ENCODE results near the gene PRAMEF14.
"Not testable (repeated sequence)": the region's sequence is repeated elsewhere in the genome, so short reads cannot be mapped to it uniquely, and the experiment has no call there.

Gene PRAMEF14, protein sequence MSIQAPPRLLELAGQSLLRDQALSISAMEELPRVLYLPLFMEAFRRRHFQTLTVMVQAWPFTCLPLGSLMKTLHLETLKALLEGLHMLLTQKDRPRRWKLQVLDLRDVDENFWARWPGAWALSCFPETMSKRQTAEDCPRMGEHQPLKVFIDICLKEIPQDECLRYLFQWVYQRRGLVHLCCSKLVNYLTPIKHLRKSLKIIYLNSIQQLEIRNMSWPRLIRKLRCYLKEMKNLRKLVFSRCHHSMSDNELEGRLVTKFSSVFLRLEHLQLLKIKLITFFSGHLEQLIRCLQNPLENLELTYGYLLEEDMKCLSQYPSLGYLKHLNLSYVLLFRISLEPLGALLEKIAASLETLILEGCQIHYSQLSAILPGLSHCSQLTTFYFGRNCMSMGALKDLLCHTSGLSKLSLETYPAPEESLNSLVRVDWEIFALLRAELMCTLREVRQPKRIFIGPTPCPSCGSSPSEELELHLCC

DNA sequence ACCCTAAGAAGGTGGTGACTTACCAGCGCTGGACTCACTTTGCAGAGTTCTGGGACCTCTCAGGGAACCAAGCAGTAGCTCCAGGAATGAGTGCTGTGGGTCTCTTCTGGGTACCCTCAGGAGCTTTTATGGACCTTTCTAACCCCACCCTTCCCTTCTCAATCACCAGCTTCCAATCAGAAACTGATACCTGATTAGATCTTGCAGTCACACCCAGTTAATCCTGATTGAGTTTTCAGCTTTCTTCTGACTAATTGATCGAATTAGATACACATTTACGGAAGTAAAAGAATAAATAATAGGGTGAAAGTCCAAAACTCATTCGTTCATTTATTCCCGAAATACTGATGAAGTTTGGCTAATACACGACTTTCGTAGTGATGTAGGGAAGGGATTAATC, at the start of gene PRAMEF14:
Gene PRAMEF14, minus strand, starts transcription at position 101 of the 400 bp plus-strand sequence. CDS start 1,820 bp downstream, outside the sequence.
- DNase-seq = not testable (repeated sequence)

DNA sequence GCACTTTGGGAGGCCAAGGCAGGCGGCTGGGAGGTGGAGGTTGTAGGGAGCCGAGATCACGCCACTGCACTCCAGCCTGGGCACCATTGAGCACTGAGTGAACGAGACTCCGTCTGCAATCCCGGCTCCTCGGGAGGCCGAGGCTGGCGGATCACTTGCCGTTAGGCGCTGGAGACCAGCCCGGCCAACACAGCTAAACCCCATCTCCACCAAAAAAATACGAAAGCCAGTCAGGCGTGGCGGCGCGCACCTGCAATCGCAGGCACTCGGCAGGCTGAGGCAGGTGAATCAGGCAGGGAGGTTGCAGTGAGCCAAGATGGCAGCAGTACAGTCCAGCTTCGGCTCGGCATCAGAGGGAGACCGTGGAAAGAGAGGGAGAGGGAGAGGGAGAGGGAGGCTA, 48.4 kb upstream of the PRAMEF14 start:
- DNase-seq = not testable (repeated sequence)

DNA sequence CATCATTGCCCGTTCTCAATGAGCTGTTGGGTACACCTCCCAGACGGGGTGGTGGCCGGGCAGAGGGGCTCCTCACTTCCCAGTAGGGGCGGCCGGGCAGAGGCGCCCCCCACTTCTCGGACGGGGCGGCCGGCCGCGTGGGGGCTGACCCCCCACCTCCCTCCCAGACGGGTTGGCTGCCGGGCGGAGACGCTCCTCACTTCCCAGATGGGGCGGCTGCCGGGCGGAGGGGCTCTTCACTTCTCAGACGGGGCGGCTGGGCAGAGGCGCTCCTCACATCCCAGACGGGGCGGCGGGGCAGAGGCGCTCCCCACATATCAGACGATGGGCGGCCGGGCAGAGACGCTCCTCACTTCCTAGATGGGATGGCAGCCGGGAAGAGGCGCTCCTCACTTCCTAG, 47.8 kb upstream of the PRAMEF14 start:
- DNase-seq = not testable (repeated sequence)

DNA sequence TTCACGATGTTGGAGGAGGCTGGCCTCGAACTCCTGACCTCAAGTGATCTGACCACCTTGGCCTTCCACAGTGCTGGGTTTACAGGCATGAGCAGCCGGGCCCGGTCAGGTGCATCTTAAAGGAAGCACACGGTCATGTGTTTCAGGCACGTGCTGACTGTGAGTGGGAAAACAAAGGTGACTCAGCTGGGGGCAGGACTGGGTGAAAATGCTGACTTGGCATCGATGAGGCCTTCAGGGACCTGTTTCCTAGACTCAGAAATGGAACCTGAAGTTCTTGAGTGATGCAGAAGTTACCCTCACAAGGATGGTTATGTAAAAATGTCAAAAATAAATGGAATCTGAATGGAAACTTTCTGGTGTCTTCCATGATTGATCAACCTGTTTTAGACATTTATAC, 46.1 kb upstream of the PRAMEF14 start:
- not testable (repeated sequence) for DNase-seq

DNA sequence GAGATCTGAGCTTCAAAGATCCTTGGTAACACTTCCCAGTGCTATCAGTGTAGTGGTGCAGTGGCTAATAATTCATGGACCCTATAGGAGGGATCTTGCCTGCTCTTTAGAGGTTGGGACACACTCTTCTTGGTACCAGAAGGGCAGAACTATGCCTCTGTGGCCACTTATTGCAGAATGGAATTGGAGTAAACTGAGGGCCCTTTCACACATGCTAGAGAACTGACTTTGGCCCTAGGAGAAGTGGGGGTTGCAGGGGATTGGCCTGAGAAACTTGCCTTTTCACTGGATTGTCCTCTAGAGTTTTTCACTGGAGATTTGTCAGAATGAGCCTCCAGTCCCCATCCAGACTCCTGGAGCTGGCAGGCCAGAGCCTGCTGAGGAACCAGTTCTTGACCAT, 42.4 kb upstream of the PRAMEF14 start, which contains the start of gene PRAMEF17:
Gene PRAMEF17, plus strand, starts transcription at position 301 of the 400 bp plus-strand sequence. Its CDS starts 26 bp downstream, at position 327.
- not testable (repeated sequence) for DNase-seq

DNA sequence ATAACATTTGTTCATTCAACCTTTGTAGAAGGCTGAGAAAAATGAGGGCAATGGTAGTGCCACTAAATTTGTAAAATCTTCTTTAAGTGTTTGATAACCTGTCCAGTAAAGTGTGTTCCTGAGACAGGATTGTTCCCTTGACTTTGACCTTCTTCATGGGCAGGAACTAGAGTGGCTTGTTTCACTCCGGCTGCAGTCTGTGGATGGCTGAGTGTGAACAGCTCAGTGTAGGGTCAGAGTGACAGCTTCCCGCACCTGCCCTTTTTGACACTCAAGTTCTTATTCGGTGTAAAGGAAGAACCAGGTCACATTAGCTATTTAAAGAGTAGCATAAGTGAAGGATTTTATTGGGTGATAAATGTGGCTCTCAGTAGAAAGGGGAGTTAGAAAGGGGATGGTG, 33.4 kb upstream of the PRAMEF14 start:
- not testable (repeated sequence) for DNase-seq

DNA sequence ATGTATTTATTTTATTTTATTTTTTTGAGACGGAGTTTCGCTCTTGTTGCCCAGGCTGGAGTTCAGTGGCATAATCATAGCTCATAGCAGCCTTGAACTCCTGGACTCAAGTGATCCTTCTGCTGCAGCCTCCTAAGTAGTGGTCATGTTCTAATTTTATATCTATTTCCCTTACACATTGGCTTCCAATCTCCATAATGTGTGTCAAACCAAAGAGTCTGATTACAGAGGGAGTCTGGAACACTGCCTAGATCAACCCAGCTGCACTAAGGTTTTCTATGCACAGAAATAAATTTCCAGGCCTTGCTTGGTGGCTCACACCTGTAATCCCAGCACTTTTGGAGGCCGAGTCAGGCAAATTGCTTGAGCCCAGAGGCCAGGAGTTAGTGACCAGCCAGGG, 32.0 kb upstream of the PRAMEF14 start:
- DNase-seq = not testable (repeated sequence)

DNA sequence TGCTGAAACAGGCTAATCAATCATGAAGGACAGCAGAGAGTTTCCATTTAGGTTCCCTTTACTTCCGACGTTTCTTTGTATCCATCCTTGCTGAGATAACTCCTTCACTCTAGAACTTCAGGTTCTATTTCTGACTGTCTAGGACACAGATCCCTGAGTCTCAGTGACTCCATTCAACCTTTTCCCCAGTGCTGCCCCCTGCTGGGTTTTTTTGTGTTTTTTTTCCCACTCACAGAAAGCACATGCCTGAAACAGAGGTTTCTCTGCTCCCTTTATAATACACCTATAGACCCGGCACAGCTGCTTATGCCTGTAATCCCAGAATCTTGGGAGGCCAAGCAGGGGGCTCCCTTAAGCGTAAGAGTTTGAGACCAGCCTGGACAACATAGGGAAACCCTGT, 21.6 kb upstream of the PRAMEF14 start:
- peak; percentile 1 to 59 for DNase-seq

DNA sequence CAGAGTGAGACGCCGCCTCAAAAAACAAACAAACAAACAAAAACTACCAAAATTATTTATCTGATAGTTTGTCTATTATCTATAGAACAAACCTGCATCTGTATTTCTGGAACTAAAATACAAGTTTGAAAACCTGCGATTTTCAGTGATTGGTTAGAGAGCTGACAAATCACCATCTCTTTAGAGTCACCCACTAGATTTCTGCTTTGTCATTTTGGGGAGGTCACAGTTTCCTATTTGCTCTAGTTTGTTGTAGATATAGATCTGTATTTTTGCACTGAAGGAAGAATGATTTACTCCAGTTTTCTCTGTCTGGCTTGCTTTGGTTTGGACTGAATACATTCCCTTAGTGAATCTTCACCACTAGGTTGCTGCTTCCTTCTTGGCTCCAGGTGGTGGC, 19.6 kb upstream of the PRAMEF14 start:
- not testable (repeated sequence) for DNase-seq

DNA sequence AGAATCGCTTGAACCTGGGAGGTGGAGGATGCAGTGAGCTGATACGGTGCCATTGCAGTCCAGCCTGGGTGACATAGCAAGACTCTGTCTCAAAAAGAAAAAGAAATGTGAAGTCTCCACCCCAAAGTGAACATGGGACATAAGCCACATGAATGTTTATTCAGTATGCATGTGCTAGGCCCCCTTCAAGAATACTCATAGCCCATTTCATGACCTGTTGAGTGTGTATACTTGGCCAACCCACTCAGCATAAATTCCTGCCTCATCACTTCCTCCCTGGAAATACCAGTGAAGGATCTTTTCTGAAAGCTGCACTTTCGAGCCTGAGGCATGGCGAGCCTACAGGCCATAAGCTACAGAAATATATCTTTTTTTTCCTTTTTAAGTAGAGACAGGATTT, 18.0 kb upstream of the PRAMEF14 start:
- DNase-seq = not testable (repeated sequence)

DNA sequence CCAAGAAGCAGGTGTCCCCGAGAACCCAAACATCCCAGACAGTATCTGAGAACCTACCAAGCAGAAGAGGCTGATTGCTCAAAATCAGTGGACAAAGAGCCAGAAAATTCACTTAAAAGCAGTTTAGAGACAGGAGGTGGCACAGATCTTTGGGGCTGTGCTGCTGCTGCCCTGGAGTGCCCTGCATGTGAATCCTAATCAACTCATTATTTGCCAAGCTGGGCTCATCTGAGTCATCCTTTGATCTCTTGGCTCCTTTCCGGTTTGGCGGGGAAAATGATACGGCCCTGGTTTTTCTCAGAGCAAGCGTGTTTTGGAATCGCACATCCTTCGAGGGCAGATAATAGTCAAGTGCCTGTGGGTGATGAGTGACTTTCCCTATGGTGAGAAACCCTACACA, 15.4 kb upstream of the PRAMEF14 start:
- DNase-seq = not testable (repeated sequence)

DNA sequence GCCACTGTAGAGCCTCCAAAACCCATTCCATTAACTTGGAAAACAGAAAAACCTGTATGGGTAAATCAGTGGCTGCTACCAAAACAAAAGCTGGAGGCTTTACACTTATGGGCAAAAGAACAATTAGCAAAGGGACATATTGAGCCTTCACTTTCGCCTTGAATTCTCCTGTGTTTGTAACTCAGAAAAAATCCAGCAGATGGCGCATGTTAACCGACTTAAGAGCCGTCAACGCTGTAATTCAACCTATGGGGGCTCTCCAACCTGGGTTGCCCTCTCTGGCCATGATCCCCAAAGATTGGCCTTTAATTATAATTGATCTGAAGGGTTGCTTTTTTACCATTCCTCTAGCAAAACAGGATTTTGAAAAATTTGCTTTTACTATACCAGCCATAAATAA, 9.8 kb upstream of the PRAMEF14 start:
- peak; percentile 29 to 74 for DNase-seq

DNA sequence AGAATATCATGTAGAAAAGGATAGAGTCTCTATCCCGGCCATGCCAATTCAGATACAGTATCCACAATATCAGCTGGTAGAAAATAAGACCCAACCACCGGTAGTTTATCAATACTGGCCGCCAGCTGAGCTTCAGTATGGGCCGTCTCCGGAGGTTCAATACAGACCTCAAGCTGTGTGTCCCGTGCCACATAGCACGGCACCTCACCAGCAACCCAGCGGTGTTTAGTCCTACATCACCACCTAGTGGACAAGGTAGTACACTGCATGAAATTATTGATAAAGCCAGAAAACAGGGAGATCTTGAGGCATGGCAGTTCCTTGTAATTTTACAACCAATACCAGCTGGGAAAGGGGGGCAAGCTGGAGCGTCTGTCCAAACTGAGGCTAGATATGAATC, 7.5 kb upstream of the PRAMEF14 start:
- not testable (repeated sequence) for DNase-seq

DNA sequence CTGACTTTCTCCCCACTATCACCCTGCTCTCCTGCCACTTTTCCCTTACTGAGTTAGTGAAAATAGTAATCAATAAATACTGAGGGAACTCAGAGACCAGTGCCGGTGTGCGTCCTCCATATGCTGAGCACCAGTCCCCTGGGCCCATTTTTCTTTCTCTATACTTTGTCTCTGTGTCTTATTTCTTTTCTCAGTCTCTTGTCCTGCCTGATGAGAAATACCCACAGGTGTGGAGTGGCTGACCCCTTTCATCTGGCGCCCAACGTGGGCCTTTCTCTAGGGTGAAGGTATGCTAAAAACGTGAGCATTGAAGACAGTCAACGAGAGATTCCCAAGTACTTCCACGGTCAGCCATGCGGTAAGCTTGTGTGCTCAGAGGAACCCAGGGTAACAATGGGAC, 6.5 kb upstream of the PRAMEF14 start:
- DNase-seq = not testable (repeated sequence)

DNA sequence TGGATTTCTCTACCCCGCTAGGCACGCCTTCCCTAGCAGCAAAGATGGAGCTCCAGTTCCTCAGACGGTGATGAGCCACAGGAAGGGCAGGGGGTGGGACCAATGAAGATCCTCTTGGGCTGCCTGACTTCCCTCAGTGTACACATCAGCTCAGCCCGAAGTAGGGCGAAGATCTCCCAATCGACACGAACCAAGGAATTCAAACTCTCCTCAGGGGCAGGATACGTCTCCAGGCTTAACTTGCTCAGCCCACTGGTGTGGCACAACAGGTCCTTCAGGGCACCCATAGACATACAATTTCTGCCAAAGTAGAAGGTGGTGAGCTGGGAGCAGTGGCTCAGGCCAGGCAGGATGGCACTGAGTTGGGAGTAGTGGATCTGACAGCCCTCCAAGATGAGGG, 4.4 kb downstream of the PRAMEF14 start:
- not testable (repeated sequence) for DNase-seq

DNA sequence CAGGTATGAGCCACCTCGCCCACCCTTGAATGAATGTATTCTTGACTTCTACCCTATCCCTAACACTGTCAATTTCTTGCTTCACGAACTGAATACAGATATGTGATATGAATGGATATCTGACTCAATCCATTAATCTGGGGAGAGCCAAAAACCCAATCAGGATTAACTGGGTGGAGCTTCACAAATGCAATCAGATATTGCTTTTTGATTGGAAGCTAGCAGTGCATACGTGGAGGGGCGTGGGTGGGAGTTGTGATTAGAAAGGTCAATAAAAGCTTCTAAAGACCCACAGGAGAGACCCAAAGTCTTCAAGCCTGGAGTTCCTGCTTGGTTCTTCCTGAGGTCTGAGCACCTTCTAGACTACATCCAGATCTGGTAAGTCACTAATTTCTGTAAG, 31.7 kb downstream of the PRAMEF14 start, which contains the start of gene PRAMEF15:
Gene PRAMEF15, plus strand, starts transcription at position 301 of the 400 bp plus-strand sequence. CDS start 2,827 bp downstream, outside the sequence.
- not testable (repeated sequence) for DNase-seq

DNA sequence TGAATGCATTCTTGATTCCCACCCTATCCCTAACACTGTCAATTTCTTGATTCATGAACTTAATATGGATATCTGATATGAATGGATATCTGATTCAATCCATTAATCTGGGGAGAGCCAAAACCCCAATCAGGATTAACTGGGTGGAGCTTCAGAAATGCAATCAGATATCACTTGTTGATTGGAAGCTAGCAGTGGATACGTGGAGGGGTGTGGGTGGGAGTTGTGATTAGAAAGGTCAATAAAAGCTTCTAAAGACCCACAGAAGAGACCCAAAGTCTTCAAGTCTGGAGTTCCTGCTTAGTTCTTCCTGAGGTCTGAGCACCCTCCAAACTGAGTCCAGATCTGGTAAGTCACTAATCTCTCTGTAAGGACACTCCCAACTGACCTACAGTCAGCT, 43.7 kb downstream of the PRAMEF14 start, which contains the start of gene PRAMEF33:
Gene PRAMEF33, plus strand, starts transcription at position 301 of the 400 bp plus-strand sequence. CDS start 2,416 bp downstream, outside the sequence.
- not testable (repeated sequence) for DNase-seq

DNA sequence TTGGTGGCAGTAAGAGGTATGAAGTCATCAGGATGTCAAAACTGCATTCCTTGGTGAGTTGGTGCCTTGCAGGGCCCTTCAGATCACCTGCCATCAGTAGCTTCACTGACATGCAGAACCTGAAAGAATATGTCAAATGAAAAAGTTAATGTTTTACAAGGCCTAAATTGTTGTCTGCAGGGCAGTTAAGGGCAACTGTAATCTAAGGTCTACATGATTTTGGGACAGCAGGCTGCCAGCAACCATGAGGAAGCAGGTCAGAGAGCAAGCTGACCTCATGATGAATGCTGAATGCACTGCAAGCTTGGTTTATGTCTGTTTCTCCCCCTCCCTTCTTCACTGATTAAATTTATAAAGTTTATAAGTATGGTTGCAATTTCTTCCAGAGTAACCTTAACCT, 44.7 kb downstream of the PRAMEF14 start:
- not testable (repeated sequence) for DNase-seq

DNA sequence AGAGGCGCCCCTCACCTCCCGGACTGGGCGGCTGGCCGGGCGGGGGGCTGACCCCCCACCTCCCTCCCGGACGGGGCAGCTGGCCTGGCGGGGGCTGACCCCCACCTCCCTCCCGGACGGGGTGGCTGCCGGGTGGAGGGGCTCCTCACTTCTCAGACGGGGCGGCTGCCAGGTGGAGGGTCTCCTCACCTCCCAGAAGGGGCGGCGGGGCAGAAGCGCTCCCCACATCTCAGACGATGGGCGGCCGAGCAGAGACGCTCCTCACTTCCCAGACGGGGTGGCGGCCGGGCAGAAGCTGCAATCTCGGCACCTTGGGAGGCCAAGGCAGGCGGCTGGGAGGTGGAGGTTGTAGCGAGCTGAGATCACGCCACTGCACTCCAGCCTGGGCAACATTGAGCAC, 48.2 kb downstream of the PRAMEF14 start:
- DNase-seq = not testable (repeated sequence)

DNA sequence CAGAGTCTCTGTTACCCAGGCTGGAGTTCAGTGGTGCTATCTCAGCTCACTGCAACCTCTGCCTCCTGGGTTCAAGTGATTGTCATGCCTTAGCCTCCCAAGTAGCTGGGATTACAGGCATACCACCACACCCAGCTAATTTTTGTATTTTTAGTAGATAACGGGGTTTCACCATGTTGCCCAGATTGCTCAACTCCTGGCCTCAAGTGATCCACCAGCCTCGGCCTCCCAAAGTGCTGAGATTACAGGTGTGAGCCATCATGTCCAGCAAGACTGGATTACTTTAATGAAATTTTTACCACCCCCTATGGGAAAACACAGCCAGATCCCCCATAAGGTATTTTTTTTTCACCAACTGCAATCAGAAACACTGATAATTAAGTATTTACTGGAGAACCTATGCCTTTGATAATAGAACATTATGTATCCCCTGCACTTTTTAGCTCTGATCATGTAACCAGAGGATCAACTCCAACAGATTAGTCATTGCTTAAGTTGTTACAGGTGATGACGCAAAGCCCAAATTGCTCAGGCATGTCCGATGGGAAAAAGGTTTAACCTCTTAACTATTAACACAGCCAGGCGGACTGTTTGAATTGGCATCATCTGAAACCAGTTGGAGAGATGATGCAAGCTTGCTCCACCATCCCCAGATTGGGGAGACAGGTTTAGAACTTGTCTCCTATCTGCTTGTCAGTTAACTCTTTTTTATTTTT, 49.6 kb downstream of the PRAMEF14 start:
- not testable (repeated sequence) for DNase-seq

Measured in inflammatory macrophage treated with lipopolysaccharide for 1 hour (primary cell).